Activated T-cell treated with anti-CD3 and anti-CD28 coated beads for 4 hours (primary cell): Measurements from ENCODE around the gene ADAMTS16.

Experiments
- DNase-seq: peaks from one replicate; pipeline ENCODE4 v3.0.0-alpha.2; 2020

The ADAMTS16 gene

DNA sequence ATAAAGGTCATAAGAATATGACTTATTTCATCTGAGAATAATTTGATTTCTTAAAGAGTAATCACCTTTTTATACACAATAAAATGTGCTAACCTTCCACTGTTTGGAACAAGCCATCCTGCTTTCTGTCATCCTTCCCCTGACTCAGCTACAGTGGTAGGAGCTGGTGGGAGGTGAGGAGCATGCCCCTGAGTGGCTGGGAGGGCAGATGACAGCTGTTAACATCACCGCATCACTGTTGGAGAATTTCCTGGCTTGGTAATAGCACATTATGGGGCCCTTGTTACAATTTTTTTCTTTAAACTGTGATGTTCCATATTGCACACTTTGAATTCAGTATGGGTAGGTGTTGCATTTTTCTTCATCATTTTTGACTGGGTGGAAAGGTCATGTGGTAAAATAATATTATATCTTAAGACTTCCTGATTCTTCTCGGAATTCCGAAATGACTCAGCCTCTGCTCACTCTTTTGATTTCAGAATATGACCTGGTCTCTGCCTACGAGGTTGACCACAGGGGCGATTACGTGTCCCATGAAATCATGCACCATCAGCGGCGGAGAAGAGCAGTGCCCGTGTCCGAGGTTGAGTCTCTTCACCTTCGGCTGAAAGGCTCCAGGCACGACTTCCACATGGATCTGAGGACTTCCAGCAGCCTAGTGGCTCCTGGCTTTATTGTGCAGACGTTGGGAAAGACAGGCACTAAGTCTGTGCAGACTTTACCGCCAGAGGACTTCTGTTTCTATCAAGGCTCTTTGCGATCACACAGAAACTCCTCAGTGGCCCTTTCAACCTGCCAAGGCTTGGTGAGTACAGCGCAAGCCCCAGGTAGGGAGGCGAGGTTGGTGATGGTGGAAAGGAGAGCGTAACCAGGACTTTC lies 5.8 kb downstream of the ADAMTS16 start:
- no peak for DNase-seq

DNA sequence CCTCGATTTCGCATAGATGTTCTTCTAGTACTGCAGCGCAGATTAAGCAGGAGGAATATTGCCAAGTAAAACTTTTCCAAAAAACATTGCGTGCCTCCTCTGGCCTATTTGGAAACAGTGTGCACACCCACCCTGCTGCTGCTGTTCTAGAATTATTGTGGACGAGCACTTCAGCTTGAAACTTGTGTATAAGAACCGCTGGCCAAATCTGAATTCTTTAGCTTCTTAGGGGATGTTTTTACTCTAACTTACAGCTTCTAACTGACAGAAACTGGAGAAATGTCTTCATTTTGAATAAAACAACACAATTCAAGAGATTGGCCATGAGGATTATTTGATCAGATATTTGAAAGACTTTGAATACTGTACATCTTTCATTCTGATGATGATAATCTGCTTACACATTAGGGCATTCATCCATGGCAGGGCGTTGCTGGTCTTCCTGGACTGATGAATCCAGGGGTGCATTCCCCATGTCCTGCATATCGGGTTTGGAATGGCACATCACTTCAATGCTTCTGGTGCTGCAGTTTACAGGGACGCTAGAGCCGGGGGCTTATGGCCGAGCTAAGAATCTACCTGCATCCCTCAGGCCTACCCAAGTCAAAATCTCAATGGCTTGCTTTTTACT lies 6.5 kb downstream of the ADAMTS16 start:
- no peak for DNase-seq

- DNase-seq = no peak
These were observed 9.0 kb downstream of the ADAMTS16 start for GRCh38 chr5:5149154-5149553.

- no peak for DNase-seq
These were observed 10.5 kb downstream of the ADAMTS16 start for GRCh38 chr5:5150667-5151066.

- DNase-seq = no peak
These were observed 14.6 kb downstream of the ADAMTS16 start for GRCh38 chr5:5154733-5155132.

- no peak for DNase-seq
These were observed 15.5 kb downstream of the ADAMTS16 start for GRCh38 chr5:5155617-5156016.

DNA sequence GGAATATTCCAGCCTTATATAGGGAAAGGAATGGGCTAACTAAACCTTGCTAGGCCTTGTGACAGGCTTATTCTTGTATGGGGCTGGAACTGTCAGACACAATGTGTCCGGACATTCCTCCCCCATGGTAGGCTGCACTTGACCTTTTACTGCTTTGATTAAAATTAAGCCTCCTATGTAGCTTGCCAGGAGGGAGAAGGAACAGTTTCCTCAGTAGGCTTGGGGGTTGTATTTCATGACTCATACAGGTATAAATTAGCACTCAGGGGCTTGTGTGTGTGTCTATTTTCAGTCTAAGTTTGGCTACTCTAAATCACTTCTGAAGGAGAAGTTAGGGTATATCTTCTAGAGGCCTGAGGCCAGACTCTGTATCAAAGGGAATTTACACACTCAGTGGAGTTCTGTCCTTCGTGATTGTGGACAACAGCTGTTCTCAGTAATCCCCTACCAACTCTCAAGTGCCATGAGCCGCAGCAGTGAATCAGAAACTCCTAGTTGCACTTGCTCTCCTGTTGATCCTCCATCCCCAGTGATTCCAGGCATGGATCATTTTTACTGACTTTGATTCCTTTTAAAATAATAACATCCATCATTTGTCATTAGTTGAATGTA lies 16.4 kb downstream of the ADAMTS16 start:
- DNase-seq = no peak

DNA sequence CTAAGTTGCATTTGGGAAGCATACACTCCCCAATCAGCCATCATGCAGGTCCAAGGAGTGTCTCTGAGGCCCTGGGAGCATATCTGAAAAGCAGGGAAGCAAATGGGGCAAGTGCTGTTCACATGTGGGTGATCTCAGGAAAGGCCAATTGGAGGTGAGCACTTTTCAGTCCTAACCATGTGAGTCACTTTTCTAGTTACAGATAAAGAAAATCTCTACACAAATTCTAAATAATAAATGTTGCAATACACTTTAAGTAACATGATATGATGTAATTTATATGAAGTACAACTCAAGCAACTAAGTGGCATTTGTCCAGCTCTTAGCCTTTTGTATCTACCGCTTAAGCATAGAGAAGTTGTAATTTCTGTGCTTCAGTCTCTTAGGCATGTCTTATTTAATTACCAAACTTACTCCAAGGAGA lies 18.4 kb downstream of the ADAMTS16 start:
- DNase-seq = no peak

- no peak for DNase-seq
These were observed 19.4 kb downstream of the ADAMTS16 start for GRCh38 chr5:5159282-5160103.

GRCh38 chr5:5164163-5164562 lies 24.0 kb downstream of the ADAMTS16 start:
- no peak for DNase-seq

GRCh38 chr5:5165541-5166002 lies 25.4 kb downstream of the ADAMTS16 start:
- no peak for DNase-seq

DNA sequence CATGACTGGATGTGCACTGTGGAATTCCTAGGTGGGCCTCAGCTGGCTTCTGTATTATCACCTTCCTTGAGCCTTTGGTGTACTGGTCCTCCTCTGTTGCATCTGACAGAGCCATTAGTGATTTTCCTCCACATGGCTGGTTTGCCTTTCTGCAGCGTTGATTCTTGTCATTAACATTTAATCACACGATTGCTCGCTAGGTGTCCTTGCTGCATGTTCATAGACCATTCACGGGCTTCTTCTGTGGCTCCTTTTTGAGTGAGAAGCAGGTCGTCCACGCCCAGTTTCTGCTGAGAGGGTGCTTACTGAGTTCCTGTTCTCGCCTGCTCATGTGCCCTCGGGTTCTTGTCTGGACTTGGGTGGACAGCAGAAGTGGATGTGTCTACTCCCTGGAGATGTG lies 29.3 kb downstream of the ADAMTS16 start:
- no peak for DNase-seq

- DNase-seq = no peak
These were observed 38.0 kb downstream of the ADAMTS16 start for GRCh38 chr5:5178136-5178535.

DNA sequence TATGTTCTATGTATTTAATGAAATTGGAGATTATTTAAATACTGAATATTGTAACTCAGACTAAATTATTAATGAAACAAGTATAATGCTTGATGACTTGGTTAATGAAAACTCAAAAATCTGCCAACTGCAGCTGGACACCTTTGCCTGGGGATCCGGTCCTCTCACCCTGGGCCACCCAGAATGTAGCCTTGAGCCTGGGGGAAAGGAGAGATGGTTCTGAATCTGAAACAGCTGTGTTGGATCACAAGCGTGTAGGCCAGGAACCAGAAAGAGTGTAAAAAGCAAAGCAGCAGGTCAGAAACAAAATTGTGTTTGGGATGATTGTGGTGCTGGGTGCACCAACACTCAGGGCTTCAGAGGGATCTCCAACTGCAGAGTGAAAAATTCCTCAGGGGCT lies 38.5 kb downstream of the ADAMTS16 start:
- no peak for DNase-seq

GRCh38 chr5:5179079-5179478 lies 38.9 kb downstream of the ADAMTS16 start:
- DNase-seq = no peak

DNA sequence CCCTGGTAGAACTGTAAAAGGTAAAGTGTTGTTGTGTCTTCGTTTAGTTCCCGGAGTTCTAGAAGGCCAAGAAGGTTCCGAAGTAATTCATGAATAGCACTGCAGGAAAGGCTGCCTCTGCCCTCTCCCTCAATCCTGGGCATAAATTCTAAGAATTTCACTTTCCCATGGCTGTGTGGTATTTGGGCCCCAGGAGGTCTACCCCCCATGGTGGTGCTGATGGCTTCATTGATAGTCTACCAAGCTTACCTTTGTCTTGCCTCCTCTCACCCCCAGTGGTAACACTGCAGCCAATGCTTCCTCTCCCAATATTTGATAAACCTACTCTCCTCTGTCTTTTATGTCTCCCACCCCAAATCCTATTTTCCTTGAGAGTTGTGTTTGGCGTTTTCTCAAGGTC lies 39.5 kb downstream of the ADAMTS16 start:
- DNase-seq = no peak

- DNase-seq = no peak
These were observed 41.7 kb downstream of the ADAMTS16 start for GRCh38 chr5:5181650-5182324.

DNA sequence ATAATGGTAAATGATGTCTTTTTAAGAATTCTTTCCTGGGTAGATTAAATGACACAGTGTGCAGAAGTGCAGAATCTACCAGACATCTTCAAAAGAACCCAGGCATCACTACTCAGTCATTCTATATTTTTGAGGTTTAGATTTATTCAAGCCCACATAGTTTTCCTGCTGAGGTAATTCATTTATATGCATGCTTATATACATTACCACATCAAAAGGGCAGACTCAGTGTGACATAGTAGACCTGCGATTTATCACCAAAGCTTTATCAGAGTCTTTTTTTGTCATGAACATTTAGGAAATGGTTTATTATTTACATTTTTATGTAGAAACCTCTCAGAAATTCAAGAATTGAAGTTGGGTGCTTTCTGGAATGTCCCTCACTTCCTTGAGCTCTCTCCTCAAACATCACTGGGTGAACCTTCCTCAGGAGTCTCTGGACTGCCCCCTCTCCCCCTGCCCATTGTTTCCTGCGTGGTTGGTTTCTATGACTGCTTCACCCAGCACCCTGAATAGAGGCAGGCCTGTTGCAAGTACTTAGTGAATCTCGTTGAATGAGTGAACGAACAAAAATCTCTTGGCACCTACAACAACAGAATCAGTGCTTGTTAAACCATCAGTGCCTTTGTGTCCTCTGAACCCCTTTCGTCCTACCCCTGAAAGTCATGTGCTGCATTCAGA lies 42.5 kb downstream of the ADAMTS16 start:
- no peak for DNase-seq

DNA sequence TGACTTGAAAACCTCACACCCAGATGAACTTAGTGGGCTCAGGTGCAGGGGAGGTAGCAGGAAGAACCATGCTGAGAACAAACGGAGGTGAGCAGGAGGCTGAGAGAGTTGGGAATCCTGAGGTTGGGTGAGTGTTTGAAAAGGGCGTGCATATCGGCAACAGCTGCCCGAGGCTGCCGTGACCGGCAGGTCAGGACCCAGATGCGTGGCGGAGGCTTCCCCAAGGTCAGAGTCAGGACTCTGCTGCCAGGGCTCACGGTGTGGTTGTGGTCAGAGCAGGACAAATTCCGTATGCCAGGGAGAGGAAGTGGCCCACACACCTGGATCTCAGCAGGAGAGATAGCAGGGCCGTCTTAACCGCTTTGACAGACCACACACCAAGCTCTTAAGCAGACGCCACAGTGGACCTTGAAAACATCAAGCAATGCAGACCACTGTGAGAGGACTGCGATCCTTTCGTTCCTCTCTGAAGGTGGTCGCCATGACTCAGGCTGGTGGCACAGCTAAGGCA lies 43.1 kb downstream of the ADAMTS16 start:
- DNase-seq = no peak

DNA sequence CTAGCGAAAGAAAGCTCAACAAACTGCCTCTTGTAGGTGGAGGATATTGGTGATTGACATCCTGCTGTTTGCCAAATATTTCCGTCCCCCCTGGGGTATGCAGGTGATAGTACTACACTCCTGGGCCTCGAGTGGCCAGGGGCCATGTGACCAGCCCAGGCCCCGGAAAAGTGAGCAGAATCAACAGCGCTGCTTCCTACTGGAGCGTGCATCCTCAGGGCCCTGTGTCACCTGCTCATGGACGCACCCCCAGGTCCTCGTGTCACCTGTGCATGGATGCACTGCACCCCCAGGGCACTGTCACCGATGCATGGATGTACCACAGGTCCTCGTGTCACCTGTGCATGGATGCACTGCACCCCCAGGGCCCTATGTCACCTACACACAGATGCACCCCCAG lies 43.8 kb downstream of the ADAMTS16 start:
- no peak for DNase-seq

GRCh38 chr5:5188376-5189050 lies 48.4 kb downstream of the ADAMTS16 start:
- DNase-seq = no peak
